ENCODE data around the gene ARMC10.

DNA sequence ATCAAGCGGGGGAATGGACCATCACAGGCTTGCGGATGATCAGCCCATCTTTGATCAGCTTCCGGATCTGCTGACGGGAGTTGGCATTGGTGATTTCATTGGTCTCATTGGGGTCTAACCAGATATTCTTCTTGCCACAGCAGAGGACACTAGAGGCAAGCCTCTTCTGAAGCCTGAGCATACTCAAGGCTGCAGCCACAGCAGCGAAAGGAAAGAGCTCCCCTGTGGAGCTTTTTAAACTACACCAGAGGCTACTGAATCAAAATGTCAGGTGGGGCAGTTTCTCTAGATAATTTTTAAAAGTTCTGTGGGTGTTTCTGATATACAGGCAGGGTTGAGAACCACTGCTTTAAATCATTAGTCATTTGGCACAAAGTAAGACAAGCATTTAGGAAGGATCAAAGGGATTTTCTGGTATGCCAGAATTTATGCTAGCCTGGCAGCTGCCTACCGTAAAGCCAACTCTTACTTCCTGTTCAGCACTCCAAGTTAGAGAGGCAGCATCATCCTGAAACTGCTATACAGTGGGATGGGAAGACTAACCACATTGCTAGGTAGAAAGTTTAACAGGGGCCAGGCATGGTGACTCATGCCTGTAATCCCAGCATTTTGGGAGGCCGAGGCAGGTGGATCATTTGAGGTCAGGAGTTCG is 66.9 kb downstream of the ARMC10 start:
- TF ChIP-seq, protein P1, sequence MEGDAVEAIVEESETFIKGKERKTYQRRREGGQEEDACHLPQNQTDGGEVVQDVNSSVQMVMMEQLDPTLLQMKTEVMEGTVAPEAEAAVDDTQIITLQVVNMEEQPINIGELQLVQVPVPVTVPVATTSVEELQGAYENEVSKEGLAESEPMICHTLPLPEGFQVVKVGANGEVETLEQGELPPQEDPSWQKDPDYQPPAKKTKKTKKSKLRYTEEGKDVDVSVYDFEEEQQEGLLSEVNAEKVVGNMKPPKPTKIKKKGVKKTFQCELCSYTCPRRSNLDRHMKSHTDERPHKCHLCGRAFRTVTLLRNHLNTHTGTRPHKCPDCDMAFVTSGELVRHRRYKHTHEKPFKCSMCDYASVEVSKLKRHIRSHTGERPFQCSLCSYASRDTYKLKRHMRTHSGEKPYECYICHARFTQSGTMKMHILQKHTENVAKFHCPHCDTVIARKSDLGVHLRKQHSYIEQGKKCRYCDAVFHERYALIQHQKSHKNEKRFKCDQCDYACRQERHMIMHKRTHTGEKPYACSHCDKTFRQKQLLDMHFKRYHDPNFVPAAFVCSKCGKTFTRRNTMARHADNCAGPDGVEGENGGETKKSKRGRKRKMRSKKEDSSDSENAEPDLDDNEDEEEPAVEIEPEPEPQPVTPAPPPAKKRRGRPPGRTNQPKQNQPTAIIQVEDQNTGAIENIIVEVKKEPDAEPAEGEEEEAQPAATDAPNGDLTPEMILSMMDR (IDR thresholded peaks at IDR 0.05): no peak
- TF ChIP-seq POLR2A (IDR thresholded peaks at IDR 0.05): no peak
- TF ChIP-seq POLR2AphosphoS5 (IDR thresholded peaks at IDR 0.05): no peak
